GM18511 (cell line): ENCODE results near the gene AGTR1.

Experiments
- ATAC-seq: cut with Tn5 transposase; IDR thresholded peaks from one replicate; pipeline ENCODE4 v1.9.1; 2021; ENCODE audit warnings: mild to moderate bottlenecking, moderate library complexity; ENCODE audit not compliant: unreplicated experiment

Gene AGTR1

DNA sequence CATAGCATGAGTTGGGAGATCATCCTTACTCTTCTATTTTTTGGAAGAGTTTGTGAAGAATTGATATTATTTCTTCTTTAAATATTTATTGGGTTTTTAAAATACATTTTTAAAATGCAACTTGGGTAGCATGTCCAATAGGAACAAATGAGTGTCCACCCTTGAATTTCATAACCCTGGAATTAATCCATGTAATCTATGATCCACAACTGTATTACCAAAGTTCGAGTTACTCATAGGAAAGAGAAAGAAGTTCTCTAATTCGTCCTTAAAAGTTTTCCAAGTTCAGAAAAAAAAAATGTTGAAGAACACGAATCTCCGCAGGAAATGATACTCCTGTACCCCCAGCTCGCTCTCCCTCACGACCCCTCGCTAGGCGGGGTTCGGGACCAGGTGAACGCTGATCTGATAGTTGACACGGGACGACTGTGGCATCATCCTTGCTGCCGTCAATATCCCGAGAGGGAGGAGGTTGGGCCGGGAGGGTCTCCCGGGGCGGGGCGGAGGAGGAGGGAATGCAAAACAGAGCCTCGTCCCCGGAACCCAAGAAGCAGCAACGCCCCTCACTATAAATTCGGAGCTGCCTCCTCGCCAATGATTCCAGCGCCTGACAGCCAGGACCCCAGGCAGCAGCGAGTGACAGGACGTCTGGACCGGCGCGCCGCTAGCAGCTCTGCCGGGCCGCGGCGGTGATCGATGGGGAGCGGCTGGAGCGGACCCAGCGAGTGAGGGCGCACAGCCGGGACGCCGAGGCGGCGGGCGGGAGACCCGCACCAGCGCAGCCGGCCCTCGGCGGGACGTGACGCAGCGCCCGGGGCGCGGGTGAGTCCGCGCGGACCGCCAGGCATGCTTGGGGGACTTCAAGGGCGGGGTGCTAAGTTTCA, at the start of gene AGTR1:
AGTR1 (plus strand) TSS at position 598 of the 884 bp plus-strand sequence. CDS start 43,133 bp downstream, outside the sequence.
- ATAC-seq, result no peak

- ATAC-seq, result no peak
Observed at GRCh38 chr3:148648685-148649352, 48.9 kb upstream of the AGTR1 start.

DNA sequence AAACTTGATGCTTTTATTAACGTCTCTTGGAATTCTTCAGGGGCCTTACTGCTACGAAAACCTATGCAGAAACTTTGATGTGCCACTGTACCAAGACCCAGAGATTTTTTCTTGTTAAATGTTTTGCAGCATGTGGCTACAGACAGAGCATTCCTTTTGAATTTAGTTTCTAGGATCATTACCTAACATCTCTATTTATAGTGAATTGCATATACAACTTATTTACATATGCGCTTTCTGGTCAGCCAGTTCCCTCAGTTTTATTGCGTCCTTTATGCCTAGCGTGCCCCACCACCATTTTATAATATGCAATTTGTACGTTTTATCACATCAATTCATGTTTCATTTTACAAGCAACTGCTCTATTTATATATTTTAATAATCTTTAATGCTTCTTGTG, 46.2 kb upstream of the AGTR1 start:
- ATAC-seq, result no peak

DNA sequence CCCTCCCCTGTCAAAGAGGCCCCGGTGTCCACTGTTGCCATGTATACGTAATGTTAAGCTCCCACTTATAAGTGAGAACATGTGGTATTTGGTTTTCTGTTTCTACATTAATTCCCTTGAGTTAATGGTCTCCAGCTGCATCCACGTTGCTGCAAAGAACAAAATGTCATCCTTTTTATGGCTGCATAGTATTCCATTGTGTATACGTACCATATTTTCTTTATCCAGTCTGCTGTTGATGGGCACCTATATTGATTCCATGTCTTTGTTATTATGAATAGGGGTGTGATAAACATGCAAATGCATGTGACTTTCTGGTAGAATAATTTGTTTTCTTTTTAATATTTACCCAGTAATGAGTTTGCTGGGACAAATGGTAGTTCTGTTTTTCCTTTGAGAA, 43.3 kb upstream of the AGTR1 start:
- ATAC-seq, result no peak

- ATAC-seq, result no peak
Observed at GRCh38 chr3:148657470-148657869, 40.2 kb upstream of the AGTR1 start.

DNA sequence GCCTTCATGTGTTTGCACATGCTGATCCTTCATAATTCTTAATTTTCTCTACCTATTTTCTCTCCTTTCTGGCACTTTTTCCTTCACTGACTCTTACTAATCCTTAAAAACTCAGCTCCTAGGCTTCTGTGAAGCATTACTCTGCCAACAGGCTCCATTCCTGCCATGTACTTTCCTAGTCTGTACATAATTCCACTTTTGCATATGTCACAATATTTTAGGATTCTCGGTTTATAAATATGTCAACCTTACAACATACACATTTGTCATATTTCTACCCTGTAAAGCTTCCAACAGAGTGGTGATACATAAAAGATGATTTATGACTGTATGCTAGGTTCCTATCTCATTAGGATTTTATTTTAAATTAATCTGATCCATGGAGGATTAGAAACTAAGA, 38.2 kb upstream of the AGTR1 start:
- no peak for ATAC-seq

- no peak for ATAC-seq
Observed at GRCh38 chr3:148680289-148680688, 17.4 kb upstream of the AGTR1 start.

GRCh38 chr3:148681080-148681479, 16.6 kb upstream of the AGTR1 start:
- ATAC-seq, result no peak

- no peak for ATAC-seq
Observed at GRCh38 chr3:148682997-148683396, 14.7 kb upstream of the AGTR1 start.

DNA sequence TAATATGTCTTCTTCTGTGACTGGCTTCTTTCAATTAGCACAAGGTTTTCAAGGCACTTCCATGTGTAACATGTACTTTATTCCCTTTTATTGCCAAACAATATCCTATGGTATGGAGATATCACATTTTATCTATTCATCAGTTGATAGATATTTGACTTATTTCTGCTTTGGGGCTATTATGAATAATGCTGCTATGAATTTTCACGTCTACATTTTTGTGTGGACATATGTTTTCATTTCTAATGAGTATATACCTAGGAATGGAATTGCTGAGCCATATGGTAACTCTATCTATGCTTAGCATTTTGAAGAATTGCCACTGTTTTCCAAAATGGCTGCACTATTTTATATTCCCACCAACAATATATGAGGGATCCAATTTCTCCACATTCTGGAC, 3.6 kb upstream of the AGTR1 start:
- ATAC-seq, result no peak

DNA sequence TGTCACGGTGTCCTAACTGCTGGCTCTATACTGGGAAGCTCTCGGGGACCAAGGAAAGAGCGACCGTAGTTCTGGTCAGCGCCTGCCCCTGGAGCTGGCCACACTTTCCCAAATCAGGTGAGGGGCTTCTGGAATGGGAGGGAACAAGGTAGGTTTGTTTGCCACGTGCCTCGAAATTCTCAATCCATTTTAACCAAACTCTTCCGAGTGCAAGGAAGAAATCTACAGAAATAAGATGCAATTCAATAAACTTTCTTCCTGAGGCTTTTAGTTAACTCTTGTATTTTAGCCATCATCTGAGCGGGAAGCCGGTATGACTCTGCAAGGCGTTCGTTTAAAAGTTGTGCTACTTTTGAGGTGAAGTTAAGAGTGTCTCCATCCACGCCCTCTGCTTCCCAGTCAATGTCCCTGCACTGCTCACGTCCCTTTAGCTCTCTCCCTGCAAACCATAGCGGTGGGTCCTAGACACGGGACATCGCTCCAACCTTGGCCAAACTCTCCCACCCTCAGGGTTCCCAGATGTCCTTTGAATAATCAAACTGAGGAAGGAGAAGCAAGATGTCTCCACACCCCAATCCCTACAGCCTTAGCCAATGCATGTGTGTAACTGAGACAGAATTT, 597 bp downstream of the AGTR1 start:
- ATAC-seq, result no peak

GRCh38 chr3:148705314-148705713, 7.6 kb downstream of the AGTR1 start:
- no peak for ATAC-seq

DNA sequence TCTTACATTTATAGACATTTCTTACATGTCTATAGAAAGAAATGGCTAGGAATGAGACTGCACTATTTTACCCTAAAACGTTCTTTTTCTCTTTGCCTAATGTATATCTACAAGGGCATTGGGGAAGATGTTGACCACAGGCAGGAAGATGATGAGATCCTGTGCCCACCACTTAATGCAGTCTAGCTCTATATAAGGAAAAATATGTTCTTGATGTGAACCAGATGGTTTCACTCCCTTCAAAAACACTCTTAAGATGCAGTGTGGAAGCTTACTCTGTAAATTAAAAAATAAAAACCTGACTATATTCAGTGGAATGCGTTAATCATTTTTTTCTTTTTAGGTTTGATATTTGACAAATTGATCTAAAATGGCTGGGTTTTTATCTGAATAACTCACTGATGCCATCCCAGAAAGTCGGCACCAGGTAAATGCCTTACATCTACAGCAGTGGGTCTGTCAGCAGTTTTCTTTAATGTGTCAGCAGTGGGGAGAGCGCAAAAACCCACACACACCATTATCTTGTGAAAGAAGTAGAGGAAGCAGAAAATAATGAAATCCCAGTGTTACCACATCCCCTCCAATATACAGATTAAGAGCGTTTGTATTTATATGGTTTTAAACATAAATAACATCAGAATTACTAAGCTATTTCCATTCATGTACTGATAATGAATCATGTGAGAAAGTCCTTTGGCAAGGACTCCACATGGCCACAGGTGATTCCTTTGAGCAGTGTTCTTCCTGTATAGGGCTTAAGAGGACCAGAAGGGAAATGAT, 10.1 kb downstream of the AGTR1 start:
- no peak for ATAC-seq

DNA sequence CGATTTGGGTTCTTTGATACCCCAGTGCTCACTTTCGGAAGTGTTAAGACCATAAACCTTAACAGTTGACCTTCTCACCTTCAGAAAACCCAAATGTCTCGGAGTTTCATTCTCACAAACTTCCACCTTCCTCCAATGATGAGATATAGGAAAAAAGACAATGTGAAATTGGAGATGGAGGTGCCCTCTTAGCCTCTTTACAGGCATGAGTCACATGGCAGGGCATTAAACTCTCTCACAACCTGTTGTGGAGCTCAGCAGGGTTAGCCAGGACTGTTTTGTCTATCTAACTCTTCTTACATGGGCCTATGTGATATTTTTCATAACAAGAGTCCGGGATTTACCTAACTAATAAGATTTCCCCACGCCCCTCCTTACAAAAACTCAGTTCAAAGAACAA, 10.7 kb downstream of the AGTR1 start:
- no peak for ATAC-seq

- ATAC-seq, result no peak
Observed at GRCh38 chr3:148709560-148710253, 12.0 kb downstream of the AGTR1 start.

GRCh38 chr3:148710665-148711064, 13.0 kb downstream of the AGTR1 start:
- no peak for ATAC-seq

GRCh38 chr3:148711981-148712666, 14.4 kb downstream of the AGTR1 start:
- no peak for ATAC-seq

- ATAC-seq, result no peak
Observed at GRCh38 chr3:148714521-148714920, 16.8 kb downstream of the AGTR1 start.

- no peak for ATAC-seq
Observed at GRCh38 chr3:148716657-148717056, 19.0 kb downstream of the AGTR1 start.
